HL-60 (cell line): Measurements from ENCODE around the gene LRRC17.

Source experiments
- CTCF ChIP-seq: IDR thresholded peaks from one replicate; pipeline ENCODE4 v1.5.1; 2011; ENCODE audit warnings: low read length, control low read depth, inconsistent platforms; ENCODE audit not compliant: insufficient read depth
- GABPA ChIP-seq: IDR thresholded peaks from 2 replicates; pipeline ENCODE4 v1.6.1; 2012; ENCODE audit warnings: low read depth
- POLR2AphosphoS5 ChIP-seq: IDR thresholded peaks from 2 replicates; pipeline ENCODE4 v1.6.1; 2012; ENCODE audit warnings: low read depth
- SPI1 ChIP-seq: IDR thresholded peaks from 2 replicates; pipeline ENCODE4 v1.6.1; 2012; ENCODE audit warnings: low read depth, mild to moderate bottlenecking, borderline replicate concordance
- TF ChIP-seq, protein P1 (sequence below): IDR thresholded peaks from 2 replicates; pipeline ENCODE4 v1.6.1; 2012; ENCODE audit warnings: low read depth; ENCODE audit not compliant: insufficient replicate concordance

- no peak for TF ChIP-seq CTCF
- TF ChIP-seq, protein P1, sequence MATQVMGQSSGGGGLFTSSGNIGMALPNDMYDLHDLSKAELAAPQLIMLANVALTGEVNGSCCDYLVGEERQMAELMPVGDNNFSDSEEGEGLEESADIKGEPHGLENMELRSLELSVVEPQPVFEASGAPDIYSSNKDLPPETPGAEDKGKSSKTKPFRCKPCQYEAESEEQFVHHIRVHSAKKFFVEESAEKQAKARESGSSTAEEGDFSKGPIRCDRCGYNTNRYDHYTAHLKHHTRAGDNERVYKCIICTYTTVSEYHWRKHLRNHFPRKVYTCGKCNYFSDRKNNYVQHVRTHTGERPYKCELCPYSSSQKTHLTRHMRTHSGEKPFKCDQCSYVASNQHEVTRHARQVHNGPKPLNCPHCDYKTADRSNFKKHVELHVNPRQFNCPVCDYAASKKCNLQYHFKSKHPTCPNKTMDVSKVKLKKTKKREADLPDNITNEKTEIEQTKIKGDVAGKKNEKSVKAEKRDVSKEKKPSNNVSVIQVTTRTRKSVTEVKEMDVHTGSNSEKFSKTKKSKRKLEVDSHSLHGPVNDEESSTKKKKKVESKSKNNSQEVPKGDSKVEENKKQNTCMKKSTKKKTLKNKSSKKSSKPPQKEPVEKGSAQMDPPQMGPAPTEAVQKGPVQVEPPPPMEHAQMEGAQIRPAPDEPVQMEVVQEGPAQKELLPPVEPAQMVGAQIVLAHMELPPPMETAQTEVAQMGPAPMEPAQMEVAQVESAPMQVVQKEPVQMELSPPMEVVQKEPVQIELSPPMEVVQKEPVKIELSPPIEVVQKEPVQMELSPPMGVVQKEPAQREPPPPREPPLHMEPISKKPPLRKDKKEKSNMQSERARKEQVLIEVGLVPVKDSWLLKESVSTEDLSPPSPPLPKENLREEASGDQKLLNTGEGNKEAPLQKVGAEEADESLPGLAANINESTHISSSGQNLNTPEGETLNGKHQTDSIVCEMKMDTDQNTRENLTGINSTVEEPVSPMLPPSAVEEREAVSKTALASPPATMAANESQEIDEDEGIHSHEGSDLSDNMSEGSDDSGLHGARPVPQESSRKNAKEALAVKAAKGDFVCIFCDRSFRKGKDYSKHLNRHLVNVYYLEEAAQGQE = no peak
- TF ChIP-seq POLR2AphosphoS5 = no peak
- TF ChIP-seq GABPA = no peak
- no peak for TF ChIP-seq SPI1
Observed at GRCh38 chr7:102992509-102992937, 79.7 kb downstream of the LRRC17 start.
